Mesothelial cell of epicardium (in vitro differentiated cells): ENCODE results near the gene CACNB1. TPM values are rescaled to one million over a fixed set of nuclear protein-coding genes. Genes with fewer than 3 reads are reported as not detected.
A peak's percentile ranks its signal among the peaks of the same experiment; 100 is the strongest.

Experiments
- DNase-seq, 2 experiments: peaks; one replicate each; pipeline ENCODE4 v3.0.0; 2021; ENCODE audit warnings: low spot score in 2 of 2; ENCODE audit not compliant: unreplicated experiment in 2 of 2
- H3K27ac Mint-ChIP-seq: 2 replicates; pipeline ENCODE4 v1.8.0; 2021; ENCODE audit warnings: mixed read lengths
- H3K27me3 Mint-ChIP-seq: 2 replicates; pipeline ENCODE4 v1.8.0; 2021; ENCODE audit warnings: low read depth, mixed read lengths
- H3K36me3 Mint-ChIP-seq: 2 replicates; pipeline ENCODE4 v1.8.0; 2021; ENCODE audit warnings: mixed read lengths
- H3K4me1 Mint-ChIP-seq: 2 replicates; pipeline ENCODE4 v1.8.0; 2021; ENCODE audit warnings: mixed read lengths
- H3K4me3 Mint-ChIP-seq: 2 replicates; pipeline ENCODE4 v1.8.0; 2021; ENCODE audit warnings: mild to moderate bottlenecking, moderate library complexity, mixed read lengths
- H3K9me3 Mint-ChIP-seq: 2 replicates; pipeline ENCODE4 v1.8.0; 2021; ENCODE audit warnings: mixed read lengths
- total RNA-seq: library from RNA; stranded (reverse); gene quantifications from 3 replicates; pipeline ENCODE4 v1.2.1, GENCODE V29; 2021
- TF ChIP-seq, protein P1 (sequence below): fragments of 200-600 bp; sonication (generic); IDR thresholded peaks from one replicate; pipeline ENCODE4 v1.5.0; 2021; ENCODE audit warnings: antibody characterized with exemption; ENCODE audit not compliant: unreplicated experiment

Gene CACNB1
- total RNA-seq, 1 donor from 2014 or later: 21.6 TPM

DNA sequence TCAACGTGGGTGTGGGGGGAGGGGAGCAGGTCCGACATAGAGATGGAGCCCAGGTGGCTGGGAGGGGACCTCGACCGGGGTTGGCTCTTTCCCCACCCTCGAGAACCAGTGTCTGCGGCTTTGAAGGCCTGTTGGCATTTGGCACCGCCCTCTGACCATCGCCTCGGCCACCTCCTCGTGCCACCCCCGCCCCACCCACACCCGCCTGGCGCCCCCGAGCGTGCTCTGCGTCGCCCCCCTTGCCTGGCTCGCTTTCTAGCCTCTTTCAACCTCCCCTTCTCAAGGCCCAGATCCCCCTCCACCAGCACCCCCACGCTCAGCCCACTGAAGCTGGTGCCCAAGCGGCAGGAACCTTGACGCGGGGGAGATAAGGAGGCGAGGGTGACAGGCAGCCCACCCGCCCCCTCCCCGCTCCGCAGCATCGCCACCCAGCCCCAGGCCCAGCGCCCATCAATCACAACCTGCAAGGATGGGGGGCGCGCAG, 619 bp downstream of the CACNB1 start:
- TF ChIP-seq, protein P1, sequence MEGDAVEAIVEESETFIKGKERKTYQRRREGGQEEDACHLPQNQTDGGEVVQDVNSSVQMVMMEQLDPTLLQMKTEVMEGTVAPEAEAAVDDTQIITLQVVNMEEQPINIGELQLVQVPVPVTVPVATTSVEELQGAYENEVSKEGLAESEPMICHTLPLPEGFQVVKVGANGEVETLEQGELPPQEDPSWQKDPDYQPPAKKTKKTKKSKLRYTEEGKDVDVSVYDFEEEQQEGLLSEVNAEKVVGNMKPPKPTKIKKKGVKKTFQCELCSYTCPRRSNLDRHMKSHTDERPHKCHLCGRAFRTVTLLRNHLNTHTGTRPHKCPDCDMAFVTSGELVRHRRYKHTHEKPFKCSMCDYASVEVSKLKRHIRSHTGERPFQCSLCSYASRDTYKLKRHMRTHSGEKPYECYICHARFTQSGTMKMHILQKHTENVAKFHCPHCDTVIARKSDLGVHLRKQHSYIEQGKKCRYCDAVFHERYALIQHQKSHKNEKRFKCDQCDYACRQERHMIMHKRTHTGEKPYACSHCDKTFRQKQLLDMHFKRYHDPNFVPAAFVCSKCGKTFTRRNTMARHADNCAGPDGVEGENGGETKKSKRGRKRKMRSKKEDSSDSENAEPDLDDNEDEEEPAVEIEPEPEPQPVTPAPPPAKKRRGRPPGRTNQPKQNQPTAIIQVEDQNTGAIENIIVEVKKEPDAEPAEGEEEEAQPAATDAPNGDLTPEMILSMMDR: no peak
- no peaks in the 10 kb centered on the region for H3K9me3 Mint-ChIP-seq
- no peak overlapping the region for H3K27ac Mint-ChIP-seq
- peak overlapping the region; percentile 95 for H3K4me3 Mint-ChIP-seq
- H3K27me3 Mint-ChIP-seq: no peaks in the 10 kb centered on the region
- peaks cover 38% of the 10 kb centered on the region for H3K4me1 Mint-ChIP-seq
- H3K36me3 Mint-ChIP-seq: peaks cover 5% of the 10 kb centered on the region
- no peak for DNase-seq

GRCh38 chr17:39196241-39196807, 1.1 kb downstream of the CACNB1 start:
- TF ChIP-seq, protein P1: no peak
- H3K36me3 Mint-ChIP-seq: peaks cover 5% of the 10 kb centered on the region
- H3K4me3 Mint-ChIP-seq: peak overlapping the region; percentile 95
- H3K27ac Mint-ChIP-seq: no peak overlapping the region
- DNase-seq: no peak
- H3K9me3 Mint-ChIP-seq: no peaks in the 10 kb centered on the region
- peaks cover 34% of the 10 kb centered on the region for H3K4me1 Mint-ChIP-seq
- H3K27me3 Mint-ChIP-seq: no peaks in the 10 kb centered on the region

- H3K36me3 Mint-ChIP-seq: peaks cover 5% of the 10 kb centered on the region
- H3K4me1 Mint-ChIP-seq: peaks cover 27% of the 10 kb centered on the region
- no peak for DNase-seq
- no peaks in the 10 kb centered on the region for H3K27me3 Mint-ChIP-seq
- peak overlapping the region; percentile 95 for H3K4me3 Mint-ChIP-seq
- H3K9me3 Mint-ChIP-seq: no peaks in the 10 kb centered on the region
- TF ChIP-seq, protein P1: no peak
- H3K27ac Mint-ChIP-seq: peak overlapping the region; percentile 39
Observed at GRCh38 chr17:39195568-39196160, 1.8 kb downstream of the CACNB1 start.

GRCh38 chr17:39194985-39195524, 2.4 kb downstream of the CACNB1 start:
- H3K27ac Mint-ChIP-seq: no peak overlapping the region
- H3K36me3 Mint-ChIP-seq: peaks cover 5% of the 10 kb centered on the region
- peak overlapping the region; percentile 95 for H3K4me3 Mint-ChIP-seq
- H3K4me1 Mint-ChIP-seq: peaks cover 24% of the 10 kb centered on the region
- H3K9me3 Mint-ChIP-seq: no peaks in the 10 kb centered on the region
- no peak for DNase-seq
- TF ChIP-seq, protein P1: no peak
- H3K27me3 Mint-ChIP-seq: no peaks in the 10 kb centered on the region

- Mint-ChIP-seq H3K9me3 (no peaks in the 10 kb centered on the region), H3K27me3 (no peaks in the 10 kb centered on the region), H3K27ac (no peak overlapping the region), H3K4me3 (no peak overlapping the region), H3K36me3 (peaks cover 5% of the 10 kb centered on the region), H3K4me1 (peaks cover 18% of the 10 kb centered on the region)
- DNase-seq: no peak
- TF ChIP-seq, protein P1: peak; percentile 25
Observed at GRCh38 chr17:39194089-39194984, 3.1 kb downstream of the CACNB1 start.
